ENCODE data around the gene RIOK1. TPM values are rescaled to one million over a fixed set of nuclear protein-coding genes. Genes with fewer than 3 reads are reported as not detected.
A peak's percentile ranks its signal among the peaks of the same experiment; 100 is the strongest.

Gene RIOK1
- total and polyA plus RNA-seq, 9 of the 15 experiments (the other 6 are each of a cell fraction or from before 2014, with no cell fraction given) = 24.9 to 101 (median 52.2) TPM

GRCh38 chr6:7419065-7419464 lies 29.5 kb downstream of the RIOK1 start:
- TF ChIP-seq SPI1 (IDR thresholded peaks at IDR 0.05; ENCODE audit: borderline replicate concordance, low read depth, low read length) (0 out of 2 replicates have a peak, but pooled peaks have one; percentile 7), MXI1 (IDR thresholded peaks at IDR 0.05; ENCODE audit: low read depth, low read length) (no peak), CHD1 (IDR thresholded peaks at IDR 0.05; ENCODE audit: low read length) (no peak)
- ChIA-PET POLR2A (interaction anchor here (0.6 to 0.7 kb wide), 2 partner anchors 31 to 241 kb away, joined by 3 read pairs; no protein-coding TSS in a partner anchor), CTCF (ENCODE audit: low intra/inter-chr PET ratio) (no interaction called here)
- Histone ChIP-seq H3K9ac (ENCODE audit: insufficient read depth in 1 of 2, low read depth in 2 of 2, low read length in 2 of 2) (no peak overlapping the region), H3K9me3 (replicated peaks; ENCODE audit: control insufficient read depth, insufficient read depth, low read depth, low read length) (no peaks in the 10 kb centered on the region), H3K4me1 (replicated peaks in 1 of 2; ENCODE audit: control insufficient read depth in 2 of 2, insufficient read depth in 2 of 2, low read length in 2 of 2) (0 out of 5 replicates have a peak, but pooled peaks cover 0 to 7% of the 10 kb centered on the region in 2 experiments), H4K20me1 (replicated peaks; ENCODE audit: control insufficient read depth, insufficient read depth, low read length) (0 out of 2 replicates have a peak, but pooled peaks cover 2% of the 10 kb centered on the region), H3K27me3 (ENCODE audit: control insufficient read depth in 2 of 2, insufficient read depth in 2 of 2, low read length in 2 of 2) (no peaks in the 10 kb centered on the region), H3K36me3 (ENCODE audit: control insufficient read depth, insufficient read depth, low read length) (peaks cover 43% of the 10 kb centered on the region), H3K9me1 (ENCODE audit: control insufficient read depth, insufficient read depth, low read length) (no peaks in the 10 kb centered on the region), H3K27ac (ENCODE audit: extremely low read depth, low read depth, low read length) (no peak overlapping the region), H3K4me3 (no peak overlapping the region), H2AFZ (ENCODE audit: low read depth, low read length) (no peak overlapping the region), H3K79me2 (ENCODE audit: control insufficient read depth, insufficient read depth, low read length) (no peaks in the 10 kb centered on the region), H3K4me2 (ENCODE audit: insufficient read depth, low read length) (no peak overlapping the region)
- in situ Hi-C loops (cut with MboI) (no loop called here), intact Hi-C loops (cut with micrococcal nuclease) (no loop called here)
- DNase-seq (ENCODE audit: extremely low read depth in 1 of 4, low spot score in 3 of 4) (no peak), ATAC-seq (no peak), FAIRE-seq (no peak)
- no TSS peak for BruUV-seq (replicated peaks)
- 9% methylated on average over 1 of the region's 1 CpG for WGBS (ENCODE audit: insufficient coverage, low coverage, missing lambda C conversion rate)

GRCh38 chr6:7421066-7421465 lies 31.5 kb downstream of the RIOK1 start:
- in situ Hi-C loops (cut with MboI) (no loop called here), intact Hi-C loops (cut with micrococcal nuclease) (no loop called here)
- TF ChIP-seq LCOR (CRISPR knock-in tag; IDR thresholded peaks at IDR 0.05) (no peak), ETV6 (IDR thresholded peaks at IDR 0.05; ENCODE audit: borderline replicate concordance in 1 of 2, low read depth in 2 of 2, low read length in 1 of 2) (no peak), ETV6 (CRISPR knock-in tag; IDR thresholded peaks at IDR 0.05; ENCODE audit: borderline replicate concordance) (no peak), CEBPZ (IDR thresholded peaks at IDR 0.05; ENCODE audit: borderline replicate concordance, low read depth, low read length) (no peak), MAZ (CRISPR knock-in tag; conservative IDR thresholded peaks at IDR 0.05 in 1 of 2, IDR thresholded peaks at IDR 0.05 in 1 of 2) (no peak), NONO (IDR thresholded peaks at IDR 0.05; ENCODE audit: low read depth in 2 of 2, low read length in 1 of 2) (no peak), MBD1 (CRISPR knock-in tag; IDR thresholded peaks at IDR 0.05) (no peak)

More at GRCh38 chr6:7421066-7421465, 31.5 kb downstream of the RIOK1 start:
- H3K9ac ChIP-seq (ENCODE audit: insufficient read depth in 1 of 2, low read depth in 2 of 2, low read length in 2 of 2) = no peak overlapping the region
- no peaks in the 10 kb centered on the region for H3K27me3 ChIP-seq (ENCODE audit: control insufficient read depth in 2 of 2, insufficient read depth in 2 of 2, low read length in 2 of 2)
- WGBS (ENCODE audit: insufficient coverage, low coverage, missing lambda C conversion rate) = 60% methylated on average over 3 of the region's 3 CpGs
- H3K27ac ChIP-seq (ENCODE audit: extremely low read depth, low read depth, low read length) = no peak overlapping the region
- BruUV-seq (replicated peaks) = TSS peak; percentile 13
- H3K4me1 ChIP-seq (replicated peaks in 1 of 2; ENCODE audit: control insufficient read depth in 2 of 2, insufficient read depth in 2 of 2, low read length in 2 of 2) = 0 out of 5 replicates have a peak, but pooled peaks cover 0 to 7% of the 10 kb centered on the region in 2 experiments
- 0 out of 2 replicates have a peak, but pooled peaks cover 2% of the 10 kb centered on the region for H4K20me1 ChIP-seq (replicated peaks; ENCODE audit: control insufficient read depth, insufficient read depth, low read length)
- H3K4me2 ChIP-seq (ENCODE audit: insufficient read depth, low read length) = no peak overlapping the region
- DNase-seq (ENCODE audit: extremely low read depth in 1 of 4, low spot score in 3 of 4) (no peak), ATAC-seq (no peak), FAIRE-seq (no peak)
- H3K79me2 ChIP-seq (ENCODE audit: control insufficient read depth, insufficient read depth, low read length) = no peaks in the 10 kb centered on the region
- H3K4me3 ChIP-seq = no peak overlapping the region
- ChIA-PET CTCF (ENCODE audit: low intra/inter-chr PET ratio) (no interaction called here), POLR2A (interaction anchor here (0.6 to 1.3 kb wide), 3 partner anchors 9 to 29 kb away, joined by 3 to 4 read pairs (median 3); no protein-coding TSS in a partner anchor)
- H3K9me3 ChIP-seq (replicated peaks; ENCODE audit: control insufficient read depth, insufficient read depth, low read depth, low read length) = no peaks in the 10 kb centered on the region
- H3K9me1 ChIP-seq (ENCODE audit: control insufficient read depth, insufficient read depth, low read length) = no peaks in the 10 kb centered on the region
- no peak overlapping the region for H2AFZ ChIP-seq (ENCODE audit: low read depth, low read length)
- peaks cover 23% of the 10 kb centered on the region for H3K36me3 ChIP-seq (ENCODE audit: control insufficient read depth, insufficient read depth, low read length)

Measured in K562 (cell line).